Activated CD4-positive, alpha-beta T cell treated with anti-CD3 and anti-CD28 coated beads, Interleukin-2, amount 50 U/mL, for 4 hours (primary cell): ENCODE data around the gene CRTAC1.

ENCODE experiments used
- DNase-seq, 2 experiments: peaks; one replicate each; pipeline ENCODE4 v3.0.0-alpha.2; 2020

Gene CRTAC1

GRCh38 chr10:98028168-98028770, 2.2 kb downstream of the CRTAC1 start:
- peak; percentile 28 to 38 for DNase-seq

DNA sequence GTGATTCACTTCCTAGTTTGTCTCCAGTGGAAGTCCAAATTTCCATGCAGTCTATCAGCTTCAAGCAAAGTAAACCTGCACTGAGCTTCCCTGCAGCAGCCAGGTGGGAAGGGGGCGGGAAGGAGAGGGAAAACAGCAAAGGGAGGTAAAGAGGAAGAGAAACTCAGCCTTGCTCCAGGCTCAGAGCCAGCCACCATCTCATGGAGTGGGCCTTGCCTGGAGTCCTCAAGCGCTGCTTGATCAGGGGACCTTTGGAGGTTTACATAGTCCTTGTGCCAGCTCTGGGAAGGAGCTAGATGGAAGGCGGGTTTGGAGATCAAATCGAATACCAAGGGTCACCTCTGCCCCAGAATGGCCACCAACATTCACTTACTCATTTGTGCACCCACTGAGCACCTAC, 7.4 kb downstream of the CRTAC1 start:
- DNase-seq: no peak

GRCh38 chr10:98020784-98021183, 9.6 kb downstream of the CRTAC1 start:
- no peak for DNase-seq

DNA sequence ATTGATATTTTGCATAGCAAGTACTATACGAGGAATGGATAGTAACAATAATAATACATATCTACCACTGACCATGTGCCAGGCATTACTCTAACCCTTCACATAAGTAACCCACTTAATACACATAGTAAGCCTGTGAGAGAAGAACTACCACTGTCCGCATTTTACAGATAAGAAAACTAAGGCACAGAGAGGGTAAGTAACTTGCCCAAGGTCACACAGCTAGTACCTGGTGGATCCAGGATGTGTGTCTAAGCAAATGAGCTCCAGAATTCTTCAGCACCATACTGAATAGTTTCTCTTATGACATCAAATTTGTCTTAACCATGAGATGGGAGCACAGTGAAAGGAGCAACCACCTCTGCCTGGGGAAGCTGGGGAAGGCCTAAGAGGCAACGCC, 10.2 kb downstream of the CRTAC1 start:
- DNase-seq: no peak

- DNase-seq: no peak
Observed at GRCh38 chr10:98019784-98020183, 10.6 kb downstream of the CRTAC1 start.

GRCh38 chr10:98016772-98017475, 13.5 kb downstream of the CRTAC1 start:
- DNase-seq: no peak

- no peak for DNase-seq
Observed at GRCh38 chr10:98013776-98014175, 16.6 kb downstream of the CRTAC1 start.

- no peak for DNase-seq
Observed at GRCh38 chr10:98013122-98013521, 17.3 kb downstream of the CRTAC1 start.

GRCh38 chr10:98012644-98013043, 17.8 kb downstream of the CRTAC1 start:
- no peak for DNase-seq

DNA sequence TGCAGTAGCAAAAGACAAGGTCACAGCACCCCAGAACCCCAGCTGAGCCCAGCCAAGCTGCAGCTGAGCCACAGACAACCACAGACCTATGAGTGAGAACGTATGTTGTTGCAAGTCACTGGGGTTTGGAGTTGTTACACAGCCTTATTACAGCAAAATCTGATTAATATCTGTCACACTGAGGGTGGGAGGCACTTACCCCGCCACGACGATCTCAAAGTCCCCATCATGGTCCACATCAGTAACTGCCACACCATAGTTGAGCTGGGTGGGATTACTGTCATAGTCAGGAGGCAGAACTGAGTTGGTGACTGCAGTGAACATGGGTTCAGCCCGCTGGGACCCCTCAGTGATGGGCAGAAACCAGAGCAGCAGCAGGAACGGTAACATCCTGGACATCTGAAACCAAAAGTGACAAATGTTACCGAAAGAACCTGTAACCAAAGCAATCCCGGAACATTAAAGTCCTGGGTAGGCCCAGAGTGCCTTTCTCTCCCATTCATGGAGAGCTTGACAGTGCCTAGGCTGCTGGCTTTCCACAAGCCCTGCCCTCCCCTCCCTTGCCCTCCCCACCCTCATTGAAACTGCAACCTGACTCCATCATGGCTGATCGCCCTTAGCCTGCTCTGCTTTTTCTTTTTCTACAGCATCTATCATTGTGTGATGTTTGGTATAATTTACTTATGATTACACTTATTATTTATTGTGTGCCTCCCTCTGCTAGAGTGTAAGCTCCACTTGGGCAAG, 19.3 kb downstream of the CRTAC1 start:
- DNase-seq: no peak

DNA sequence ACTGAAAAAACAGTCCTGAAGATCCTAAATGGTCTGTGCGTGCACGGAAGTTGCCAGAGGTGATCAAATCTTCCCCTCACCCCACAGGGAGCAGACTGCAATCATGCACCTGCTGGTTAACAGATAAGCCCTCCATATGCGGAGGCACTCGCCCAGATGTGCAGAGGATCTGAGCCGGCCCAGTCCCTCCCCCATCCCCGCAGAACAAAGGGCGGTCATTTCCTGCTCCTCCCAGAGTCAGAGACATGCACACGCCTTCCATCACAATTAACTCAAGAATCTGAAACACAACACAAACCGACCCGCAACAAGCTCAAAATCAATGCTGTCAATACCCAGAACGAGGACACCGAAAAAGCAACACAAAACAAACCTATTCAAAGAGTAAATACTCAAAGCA, 24.2 kb downstream of the CRTAC1 start:
- no peak for DNase-seq

GRCh38 chr10:98001736-98002135, 28.7 kb downstream of the CRTAC1 start:
- no peak for DNase-seq

GRCh38 chr10:98000346-98000745, 30.1 kb downstream of the CRTAC1 start:
- no peak for DNase-seq

GRCh38 chr10:97999923-98000248, 30.5 kb downstream of the CRTAC1 start:
- no peak for DNase-seq

GRCh38 chr10:97999066-97999922, 31.1 kb downstream of the CRTAC1 start:
- DNase-seq: no peak

DNA sequence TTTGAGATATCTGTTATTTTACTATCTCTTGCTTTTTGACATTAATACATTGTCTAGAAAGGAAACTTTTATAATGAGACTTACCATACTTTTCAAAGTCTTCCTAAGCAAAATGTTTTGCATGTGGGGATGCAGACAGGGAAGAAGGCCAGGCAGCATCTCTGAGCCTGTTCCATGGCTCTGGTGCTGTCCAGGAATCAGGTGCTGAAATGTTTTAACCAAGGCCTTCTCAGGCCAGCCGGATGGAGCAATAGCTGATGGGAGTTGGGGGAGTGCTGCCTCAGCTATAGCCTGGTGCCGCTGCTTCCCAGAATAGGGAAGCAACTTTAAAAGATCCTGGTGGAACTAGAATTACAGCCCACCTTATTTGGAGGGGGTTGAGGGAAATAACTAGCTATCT, 38.5 kb downstream of the CRTAC1 start:
- no peak for DNase-seq

- DNase-seq: no peak
Observed at GRCh38 chr10:97981816-97982215, 48.6 kb downstream of the CRTAC1 start.

- DNase-seq: no peak
Observed at GRCh38 chr10:97977673-97978072, 52.7 kb downstream of the CRTAC1 start.

DNA sequence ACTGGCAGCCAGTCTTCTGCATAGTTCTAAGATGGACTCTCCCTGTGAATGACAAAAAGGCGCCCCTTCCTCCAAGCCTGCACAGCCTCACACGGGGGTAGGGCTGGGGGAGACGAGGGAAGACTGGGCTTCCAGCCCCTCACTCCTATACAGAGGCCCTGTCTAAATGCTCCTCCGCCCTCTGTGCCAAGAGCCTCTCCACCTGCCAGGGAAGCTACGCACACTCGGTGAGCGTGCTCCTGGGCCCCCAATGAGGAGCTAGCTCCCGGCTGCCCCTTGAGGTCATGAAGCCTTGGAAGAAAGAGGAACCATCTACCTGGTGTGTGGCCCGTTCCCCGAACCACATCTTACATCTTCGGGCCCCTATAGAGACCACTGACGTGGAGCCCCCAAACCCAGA, 54.8 kb downstream of the CRTAC1 start:
- DNase-seq: no peak

GRCh38 chr10:97974526-97975525, 55.6 kb downstream of the CRTAC1 start:
- no peak for DNase-seq

DNA sequence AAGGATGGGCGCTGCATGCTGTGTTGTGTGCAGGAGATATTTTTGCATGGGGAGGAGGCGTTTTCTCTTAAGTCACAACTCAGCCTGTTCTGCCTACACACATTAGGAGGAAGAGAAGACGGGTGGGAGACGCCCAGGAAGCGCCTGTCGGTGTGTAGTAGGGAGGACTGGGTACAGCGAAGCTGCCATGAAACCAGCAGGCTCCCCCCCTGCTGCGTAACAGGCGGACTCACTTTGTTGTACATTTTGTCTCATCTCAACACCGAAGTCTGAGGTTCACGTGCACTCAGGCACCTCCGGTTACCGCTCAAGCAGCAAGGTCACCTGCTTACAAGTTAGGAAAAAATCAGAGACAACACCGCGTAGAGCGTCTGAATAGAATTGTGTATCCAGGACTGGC, 56.3 kb downstream of the CRTAC1 start:
- no peak for DNase-seq

GRCh38 chr10:97969538-97970079, 60.8 kb downstream of the CRTAC1 start:
- no peak for DNase-seq
